ENCODE measurements around the gene ZBTB21. TPM values are rescaled to one million over a fixed set of nuclear protein-coding genes. Genes with fewer than 3 reads are reported as not detected.
A peak's percentile ranks its signal among the peaks of the same experiment; 100 is the strongest.

ZBTB21 gene
- total RNA-seq, 2 experiments from 2014 or later = 132 to 139 TPM

GRCh38 chr21:41973861-41974751, 36.1 kb downstream of the ZBTB21 start:
- TF ChIP-seq CTCF (IDR thresholded peaks at IDR 0.05) = no peak
- ATAC-seq (ENCODE audit: poor library complexity) = peak; percentile 80
- H3K4me3 Mint-ChIP-seq = peak overlapping the region; percentile 67
- H3K27ac Mint-ChIP-seq = no peak overlapping the region
- POLR2A ChIA-PET = interaction anchor here (0.6 kb wide), 1 partner anchor 13 kb away, joined by 3 read pairs; no protein-coding TSS in a partner anchor
- Histone ChIP-seq H3K27ac (ENCODE audit: low read depth in 1 of 2, low read length in 2 of 2) (no peak overlapping the region), H3K36me3 (ENCODE audit: insufficient read depth, low read length) (no peaks in the 10 kb centered on the region), H3K4me3 (ENCODE audit: low read length) (no peak overlapping the region), H3K27me3 (ENCODE audit: control insufficient read depth in 1 of 2, insufficient read depth in 2 of 2, low read length in 2 of 2) (no peaks in the 10 kb centered on the region), H3K9me3 (ENCODE audit: control insufficient read depth in 1 of 2, insufficient read depth in 1 of 2, low read length in 2 of 2) (peaks cover 0 to 18% of the 10 kb centered on the region in 2 experiments), H3K4me1 (ENCODE audit: insufficient read depth, low read length) (peaks cover 15% of the 10 kb centered on the region)
- H3K9me3 Mint-ChIP-seq = no peaks in the 10 kb centered on the region
- no peaks in the 10 kb centered on the region for H3K27me3 Mint-ChIP-seq
- no peaks in the 10 kb centered on the region for H3K36me3 Mint-ChIP-seq (ENCODE audit: low read depth)
- DNase-seq = peak in 5 of 14 experiments; percentile 15 to 53 (median 35)
- CTCF ChIA-PET = interaction anchor here (0.6 kb wide), 1 partner anchor 96 kb away, joined by 3 read pairs; no protein-coding TSS in a partner anchor
- intact Hi-C loops (cut with DNase I, micrococcal nuclease) = no loop called here
- H3K4me1 Mint-ChIP-seq (ENCODE audit: low read depth) = peaks cover 22% of the 10 kb centered on the region

GRCh38 chr21:41973427-41973831, 36.7 kb downstream of the ZBTB21 start:
- no peak overlapping the region for H3K4me3 Mint-ChIP-seq
- CTCF ChIA-PET = no interaction called here
- no peaks in the 10 kb centered on the region for H3K9me3 Mint-ChIP-seq
- ATAC-seq (ENCODE audit: poor library complexity) = no peak
- TF ChIP-seq CTCF (IDR thresholded peaks at IDR 0.05) = no peak
- no peaks in the 10 kb centered on the region for H3K27me3 Mint-ChIP-seq
- H3K36me3 Mint-ChIP-seq (ENCODE audit: low read depth) = no peaks in the 10 kb centered on the region
- Histone ChIP-seq H3K4me3 (ENCODE audit: low read length) (no peak overlapping the region), H3K27me3 (ENCODE audit: control insufficient read depth in 1 of 2, insufficient read depth in 2 of 2, low read length in 2 of 2) (no peaks in the 10 kb centered on the region), H3K27ac (ENCODE audit: low read depth in 1 of 2, low read length in 2 of 2) (no peak overlapping the region), H3K4me1 (ENCODE audit: insufficient read depth, low read length) (peaks cover 15% of the 10 kb centered on the region), H3K9me3 (ENCODE audit: control insufficient read depth in 1 of 2, insufficient read depth in 1 of 2, low read length in 2 of 2) (peaks cover 0 to 18% of the 10 kb centered on the region in 2 experiments), H3K36me3 (ENCODE audit: insufficient read depth, low read length) (no peaks in the 10 kb centered on the region)
- H3K4me1 Mint-ChIP-seq (ENCODE audit: low read depth) = peaks cover 22% of the 10 kb centered on the region
- POLR2A ChIA-PET = interaction anchor here (0.6 kb wide), 1 partner anchor 13 kb away, joined by 3 read pairs; no protein-coding TSS in a partner anchor
- intact Hi-C loops (cut with DNase I, micrococcal nuclease) = no loop called here
- no peak for DNase-seq
- no peak overlapping the region for H3K27ac Mint-ChIP-seq

GRCh38 chr21:41972511-41973205, 37.5 kb downstream of the ZBTB21 start:
- Mint-ChIP-seq H3K27ac (no peak overlapping the region), H3K4me3 (no peak overlapping the region)

More at GRCh38 chr21:41972511-41973205, 37.5 kb downstream of the ZBTB21 start:
- peaks cover 15% of the 10 kb centered on the region for H3K4me1 ChIP-seq (ENCODE audit: insufficient read depth, low read length)
- no peaks in the 10 kb centered on the region for H3K36me3 ChIP-seq (ENCODE audit: insufficient read depth, low read length)
- peaks cover 0 to 18% of the 10 kb centered on the region in 2 experiments for H3K9me3 ChIP-seq (ENCODE audit: control insufficient read depth in 1 of 2, insufficient read depth in 1 of 2, low read length in 2 of 2)
- POLR2A ChIA-PET = no interaction called here
- intact Hi-C loops (cut with DNase I, micrococcal nuclease) = no loop called here
- no peak overlapping the region for H3K4me3 ChIP-seq (ENCODE audit: low read length)
- no peak overlapping the region for H3K27ac ChIP-seq (ENCODE audit: low read depth in 1 of 2, low read length in 2 of 2)
- Mint-ChIP-seq H3K4me1 (ENCODE audit: low read depth) (peaks cover 22% of the 10 kb centered on the region), H3K36me3 (ENCODE audit: low read depth) (no peaks in the 10 kb centered on the region), H3K27me3 (no peaks in the 10 kb centered on the region), H3K9me3 (no peaks in the 10 kb centered on the region)
- H3K27me3 ChIP-seq (ENCODE audit: control insufficient read depth in 1 of 2, insufficient read depth in 2 of 2, low read length in 2 of 2) = no peaks in the 10 kb centered on the region
- no peak for TF ChIP-seq CTCF (IDR thresholded peaks at IDR 0.05)
- ATAC-seq (ENCODE audit: poor library complexity) = no peak
- CTCF ChIA-PET = no interaction called here
- DNase-seq = no peak
